HG02885 (cell line): ENCODE results near the gene UBQLN1.
"Not testable (repeated sequence)": the region's sequence is repeated elsewhere in the genome, so short reads cannot be mapped to it uniquely, and the experiment has no call there.

Source experiments
- ATAC-seq: cut with Tn5 transposase; IDR thresholded peaks from one replicate; pipeline ENCODE4 v1.9.1; 2021; ENCODE audit warnings: mild to moderate bottlenecking; ENCODE audit not compliant: unreplicated experiment, poor library complexity

The UBQLN1 gene

GRCh38 chr9:83639266-83639665 lies 68.5 kb downstream of the UBQLN1 start:
- no peak for ATAC-seq

GRCh38 chr9:83637389-83637788 lies 70.4 kb downstream of the UBQLN1 start:
- no peak for ATAC-seq

GRCh38 chr9:83636813-83637212 lies 70.9 kb downstream of the UBQLN1 start:
- no peak for ATAC-seq

- no peak for ATAC-seq
These were observed 74.1 kb downstream of the UBQLN1 start for GRCh38 chr9:83633676-83634075.

- ATAC-seq, result no peak
These were observed 74.5 kb downstream of the UBQLN1 start for GRCh38 chr9:83633255-83633654.

GRCh38 chr9:83630938-83631457 lies 76.8 kb downstream of the UBQLN1 start:
- no peak for ATAC-seq

GRCh38 chr9:83629433-83630104 lies 78.2 kb downstream of the UBQLN1 start:
- no peak for ATAC-seq

- no peak for ATAC-seq
These were observed 79.2 kb downstream of the UBQLN1 start for GRCh38 chr9:83628540-83628939.

- no peak for ATAC-seq
These were observed 82.6 kb downstream of the UBQLN1 start for GRCh38 chr9:83625178-83625577.

GRCh38 chr9:83623679-83624076 lies 84.1 kb downstream of the UBQLN1 start:
- ATAC-seq, result peak; percentile 25

- peak; percentile 86 for ATAC-seq
These were observed 84.6 kb downstream of the UBQLN1 start, which contains the start of gene IDNK for GRCh38 chr9:83622939-83623678. IDNK (plus strand) TSS chr9:83623143; CDS start chr9:83623172, 29 bp downstream.

- peak; percentile 61 for ATAC-seq
These were observed 85.3 kb downstream of the UBQLN1 start for GRCh38 chr9:83622433-83622938.

- peak; percentile 24 for ATAC-seq
These were observed 86.7 kb downstream of the UBQLN1 start for GRCh38 chr9:83620841-83621636.

GRCh38 chr9:83617299-83617698 lies 90.5 kb downstream of the UBQLN1 start:
- ATAC-seq, result no peak

- ATAC-seq, result not testable (repeated sequence)
These were observed 94.5 kb downstream of the UBQLN1 start for GRCh38 chr9:83613298-83613697.
